GM18909 (cell line): ENCODE results near the gene VPS8.
"Not testable (repeated sequence)": the region's sequence is repeated elsewhere in the genome, so short reads cannot be mapped to it uniquely, and the experiment has no call there.

Experiments used
- ATAC-seq: cut with Tn5 transposase; IDR thresholded peaks from one replicate; pipeline ENCODE4 v1.9.1; 2021; ENCODE audit warnings: mild to moderate bottlenecking; ENCODE audit not compliant: unreplicated experiment, poor library complexity

Gene VPS8

DNA sequence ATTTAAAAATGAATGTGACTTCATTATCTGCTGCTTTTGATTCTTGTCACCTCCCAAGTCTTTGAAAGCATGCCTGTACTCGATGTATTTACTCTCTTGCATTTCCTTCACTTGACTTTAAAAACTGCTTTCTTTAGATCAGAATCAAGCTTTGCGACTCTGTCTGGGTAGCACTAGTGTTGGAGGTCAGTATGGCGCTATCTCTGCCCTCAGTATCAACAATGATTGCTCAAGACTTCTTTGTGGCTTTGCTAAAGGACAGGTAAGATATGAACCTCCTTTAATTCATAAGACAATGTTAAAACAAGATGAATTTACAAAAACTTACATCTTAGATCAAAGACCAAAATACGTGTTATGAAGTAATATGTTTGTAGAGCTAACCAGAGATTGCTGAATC is 37.0 kb downstream of the VPS8 start:
- no peak for ATAC-seq

- no peak for ATAC-seq
Observed at GRCh38 chr3:184850201-184850600, 38.2 kb downstream of the VPS8 start.

DNA sequence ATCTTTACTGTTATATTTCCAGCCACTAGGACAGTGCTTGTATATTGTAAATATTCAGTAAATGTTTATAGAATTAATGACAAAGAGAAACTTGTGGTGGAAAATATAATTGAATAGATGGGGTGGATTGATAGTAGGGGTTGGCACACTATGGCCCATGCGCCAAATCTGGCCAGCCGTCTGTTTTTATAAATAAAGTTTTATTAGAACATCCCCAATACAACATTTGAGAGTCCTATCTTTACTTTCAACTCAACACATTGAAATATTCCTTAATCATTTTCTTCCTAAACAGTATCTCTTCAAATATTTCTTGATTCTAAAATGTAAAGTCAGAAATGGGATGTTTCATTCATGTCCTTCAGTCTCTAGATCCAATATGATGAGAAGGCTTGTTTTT is 45.1 kb downstream of the VPS8 start:
- ATAC-seq: no peak

GRCh38 chr3:184864000-184864399 is 52.0 kb downstream of the VPS8 start:
- no peak for ATAC-seq

- ATAC-seq: no peak
Observed at GRCh38 chr3:184868477-184868876, 56.5 kb downstream of the VPS8 start.

DNA sequence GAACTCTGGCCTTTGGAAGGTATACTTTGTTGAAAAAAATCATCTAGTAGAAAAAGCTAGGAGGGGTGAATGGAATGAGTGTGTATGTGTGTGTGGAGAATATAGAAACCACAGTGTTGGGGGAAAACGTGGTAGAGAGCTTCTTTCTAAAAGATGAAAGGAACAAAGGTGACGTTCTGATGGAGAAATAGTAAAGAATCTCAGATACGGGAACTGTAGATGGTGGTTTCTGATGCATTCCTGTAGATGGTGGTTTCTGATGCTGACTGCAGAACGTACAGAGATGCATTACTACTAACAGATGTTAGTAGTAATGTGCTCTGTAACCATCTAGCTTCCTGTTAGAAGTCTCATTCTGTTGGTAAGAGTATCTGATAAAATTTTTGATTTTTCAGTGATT is 60.2 kb downstream of the VPS8 start:
- ATAC-seq: no peak

GRCh38 chr3:184873141-184873540 is 61.2 kb downstream of the VPS8 start:
- ATAC-seq: no peak

DNA sequence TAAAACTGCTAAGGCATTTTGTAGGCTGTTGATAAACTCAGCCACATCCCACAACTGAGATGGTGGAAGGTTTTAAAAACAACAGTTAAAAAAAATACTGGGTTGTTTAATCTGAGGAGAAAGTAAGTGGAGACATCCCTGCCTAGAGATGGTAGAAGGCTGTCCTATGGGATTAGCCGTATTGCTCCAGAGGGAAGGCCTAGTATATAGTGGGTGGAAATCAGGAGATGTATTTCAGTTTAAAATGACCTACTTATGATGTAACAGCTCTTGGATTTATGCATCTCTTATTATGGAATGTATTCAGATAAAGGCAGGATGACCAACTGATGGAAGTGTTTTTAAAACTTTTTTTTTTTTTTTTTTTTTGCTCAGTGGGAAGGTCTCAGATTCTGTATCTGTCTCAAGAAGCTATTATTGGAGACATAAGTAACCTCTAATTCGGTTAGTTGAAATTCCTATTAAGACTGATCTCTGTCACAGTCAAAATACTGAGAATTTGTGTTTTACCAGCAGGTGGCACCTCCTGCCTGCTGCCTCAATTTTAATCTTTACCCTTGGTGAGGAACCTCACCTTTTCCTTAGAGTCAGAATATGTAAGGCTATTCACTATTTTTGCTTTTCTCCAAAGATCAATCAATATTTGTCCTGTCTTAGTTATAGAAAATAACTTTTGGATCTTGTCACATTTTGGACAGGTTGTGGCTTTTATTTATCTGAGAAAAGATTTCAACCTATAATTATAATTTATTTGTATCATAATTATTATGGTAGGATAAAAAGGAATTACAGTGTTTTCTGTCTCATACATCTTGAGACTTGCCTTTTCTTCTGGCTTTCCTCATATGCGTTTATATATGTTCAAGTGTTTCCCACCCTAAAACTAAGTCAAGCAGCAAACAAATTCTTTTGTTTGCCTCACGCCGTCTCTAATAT is 63.0 kb downstream of the VPS8 start:
- no peak for ATAC-seq

- no peak for ATAC-seq
Observed at GRCh38 chr3:184880276-184881019, 68.5 kb downstream of the VPS8 start.

- peak; percentile 89 for ATAC-seq
Observed at GRCh38 chr3:184884359-184885017, 72.5 kb downstream of the VPS8 start.

DNA sequence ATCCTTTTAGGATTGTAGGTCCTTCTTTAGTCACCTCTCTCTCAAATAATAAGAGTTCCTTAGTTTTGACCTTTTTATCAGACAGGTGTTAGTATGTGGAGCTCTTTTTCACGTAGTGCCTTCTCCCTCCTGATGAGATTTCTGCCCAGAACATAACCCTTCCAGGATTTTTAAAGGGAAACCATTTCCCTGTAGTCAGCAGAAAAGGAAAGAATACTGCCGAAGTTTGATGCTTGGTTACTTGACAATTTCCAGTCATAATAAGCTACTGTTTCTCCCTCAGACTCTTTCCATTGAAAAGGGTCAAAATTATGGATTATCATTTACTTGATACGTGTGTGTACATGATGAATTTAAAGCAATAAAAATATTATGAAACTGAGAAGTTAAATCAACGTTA is 73.1 kb downstream of the VPS8 start:
- no peak for ATAC-seq

DNA sequence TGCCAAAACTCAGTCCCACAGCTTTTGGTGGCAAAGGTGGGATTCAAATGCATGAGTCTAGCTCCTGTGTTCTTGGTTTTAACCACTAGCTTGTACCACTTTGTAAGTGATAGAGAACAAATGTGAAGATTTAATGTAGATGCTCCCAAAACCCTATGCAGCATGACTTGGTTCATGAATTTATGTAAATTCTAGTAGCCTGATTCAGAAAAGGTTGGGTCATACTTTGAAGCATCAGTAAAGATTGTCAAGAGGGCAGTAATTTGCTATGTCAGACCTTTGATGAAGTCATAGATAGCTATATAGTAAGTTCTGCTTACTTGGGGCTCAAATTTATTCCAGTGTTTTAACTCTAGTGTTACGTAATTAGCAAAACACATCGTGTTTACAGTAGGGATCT is 75.6 kb downstream of the VPS8 start:
- no peak for ATAC-seq

GRCh38 chr3:184889312-184889904 is 77.4 kb downstream of the VPS8 start:
- no peak for ATAC-seq

GRCh38 chr3:184894051-184894450 is 82.1 kb downstream of the VPS8 start:
- ATAC-seq: no peak

DNA sequence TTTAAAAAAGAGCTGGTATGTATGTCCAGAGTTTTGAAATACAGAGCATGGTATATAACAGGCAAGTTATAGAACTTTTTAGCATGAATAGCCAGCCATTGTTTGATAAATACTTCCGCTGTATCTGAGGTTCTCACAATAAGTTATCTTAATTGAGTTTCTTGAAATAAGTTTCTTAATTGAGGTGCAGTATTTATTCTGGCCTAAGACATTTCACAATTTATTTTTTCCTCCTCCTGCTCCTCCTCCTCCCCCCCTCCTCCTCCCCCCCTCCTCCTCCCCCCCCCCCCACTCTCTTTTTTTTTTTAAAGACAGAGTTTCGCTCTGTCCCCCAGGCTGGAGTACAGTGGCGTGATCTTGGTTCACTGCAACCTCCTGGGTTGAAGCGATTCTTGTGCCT is 83.4 kb downstream of the VPS8 start:
- ATAC-seq: no peak

GRCh38 chr3:184896336-184896735 is 84.4 kb downstream of the VPS8 start:
- ATAC-seq: no peak

DNA sequence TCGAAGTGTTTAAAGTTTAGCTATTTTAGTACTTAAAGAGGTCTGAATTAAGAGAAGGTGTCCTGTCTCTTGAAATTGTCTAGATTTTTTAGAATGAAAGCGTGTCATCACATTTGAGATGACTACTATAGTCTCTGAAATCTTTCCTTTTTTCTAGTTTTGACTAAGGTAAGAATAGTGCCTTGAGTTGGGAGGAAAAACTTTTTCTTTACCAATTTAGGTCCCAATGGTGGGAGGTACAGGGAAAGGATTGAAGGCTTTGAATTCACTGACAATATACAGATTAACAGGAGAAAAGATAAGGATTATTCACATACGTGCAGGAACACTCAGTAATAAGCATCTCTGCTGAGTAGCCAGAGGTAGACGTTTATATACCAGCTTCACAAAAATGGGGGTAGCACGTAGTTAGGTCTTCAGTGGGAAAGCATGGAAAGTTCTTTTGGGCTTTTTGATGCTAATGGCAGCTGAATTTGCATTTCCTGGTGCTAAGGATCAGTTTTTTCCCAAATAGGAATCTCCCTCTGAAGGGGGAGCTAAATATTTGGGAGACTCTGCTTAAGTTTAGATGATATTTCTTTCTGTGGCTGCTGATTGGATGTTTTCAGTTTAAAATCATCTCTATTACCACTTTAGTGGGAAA is 88.1 kb downstream of the VPS8 start:
- no peak for ATAC-seq

- ATAC-seq: not testable (repeated sequence)
Observed at GRCh38 chr3:184907031-184907430, 95.1 kb downstream of the VPS8 start.

DNA sequence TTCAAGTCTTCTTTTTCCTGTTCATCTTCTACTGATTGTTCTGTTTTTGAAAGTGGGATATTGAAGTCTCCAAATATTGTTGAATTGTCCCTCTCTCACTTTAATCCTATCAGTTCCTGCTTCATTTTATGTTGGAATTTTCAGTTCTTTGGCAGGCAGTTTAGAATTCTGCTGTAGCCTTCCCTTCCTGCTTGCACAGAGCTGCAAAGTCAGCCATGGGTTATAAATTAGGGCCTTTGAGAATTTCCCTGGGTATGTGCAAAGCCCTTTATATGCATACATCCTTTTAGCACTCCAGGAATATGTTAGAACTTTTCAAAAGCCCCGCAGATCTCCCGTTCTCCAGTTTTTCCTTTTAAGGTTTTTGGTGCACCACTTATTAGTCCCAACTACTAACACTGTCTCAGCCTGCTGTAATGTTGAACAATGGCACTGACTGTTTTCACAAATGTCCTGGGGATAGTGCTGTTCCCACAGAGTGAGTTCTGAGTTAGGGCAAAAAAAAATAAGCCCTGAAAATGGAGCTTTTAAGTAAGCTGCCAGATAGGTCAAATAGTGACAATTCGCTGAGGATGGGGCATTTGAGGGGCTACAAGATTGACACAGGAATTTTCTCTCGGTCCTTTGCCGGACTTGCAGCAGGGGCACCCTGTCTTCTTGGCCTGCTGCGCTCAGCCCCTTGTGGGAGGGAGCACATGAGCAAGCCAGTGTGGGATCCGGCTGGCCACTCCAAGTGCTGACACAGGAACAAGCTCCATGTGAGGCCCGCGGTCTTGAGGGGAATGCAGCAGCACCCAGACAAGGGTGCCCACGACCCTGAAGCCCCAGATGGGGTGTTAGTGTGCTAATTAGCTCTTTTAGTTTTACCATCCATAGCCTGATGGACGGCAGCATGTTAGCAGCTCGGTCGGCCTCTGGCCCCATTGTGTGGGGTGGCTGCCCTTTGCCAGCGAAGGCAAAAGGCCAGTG is 96.0 kb downstream of the VPS8 start:
- no peak for ATAC-seq
